GM19193 (cell line): ENCODE data around the gene PARPBP.

Experiments used
- POLR2A ChIP-seq: IDR thresholded peaks from 4 replicates; pipeline ENCODE4 v1.6.1; 2011; ENCODE audit not compliant: insufficient read depth, insufficient read length; ENCODE audit errors: extremely low read depth

Gene PARPBP

GRCh38 chr12:102167821-102168604 is 48.0 kb downstream of the PARPBP start:
- TF ChIP-seq POLR2A: no peak

DNA sequence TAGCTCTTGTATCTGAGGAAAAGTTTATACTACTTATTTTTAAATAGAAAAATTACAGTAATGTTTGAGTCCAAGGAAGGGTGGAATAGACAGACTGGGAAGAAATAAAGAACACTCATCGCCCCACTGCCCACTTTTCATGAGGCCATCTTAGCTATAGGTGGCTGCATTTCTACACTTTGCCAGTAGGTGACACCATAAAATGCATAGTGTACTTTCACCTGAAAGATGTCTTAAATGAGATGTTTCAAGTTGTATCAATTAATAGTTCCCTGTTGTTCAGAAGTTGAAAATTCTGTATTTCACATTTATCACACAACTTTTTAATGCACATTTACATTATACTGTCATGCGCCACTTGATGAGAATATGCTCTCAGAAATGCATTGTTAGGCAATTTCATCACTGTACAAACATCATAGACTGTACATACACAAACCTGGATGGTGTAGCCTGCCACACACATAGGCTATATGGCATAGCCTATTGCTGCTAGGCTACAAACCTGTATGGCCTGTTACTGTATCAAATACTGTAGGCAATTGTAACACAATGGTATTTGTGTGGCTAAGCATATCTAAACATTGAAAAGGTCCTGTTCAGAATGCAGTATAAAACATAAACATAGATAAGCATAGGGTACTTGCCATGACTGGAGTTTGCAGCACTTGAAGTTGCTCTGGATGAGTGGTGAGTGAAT is 50.1 kb downstream of the PARPBP start:
- no peak for TF ChIP-seq POLR2A

GRCh38 chr12:102171951-102172350 is 52.0 kb downstream of the PARPBP start:
- no peak for TF ChIP-seq POLR2A

- no peak for TF ChIP-seq POLR2A
Observed at GRCh38 chr12:102172436-102172835, 52.5 kb downstream of the PARPBP start.

GRCh38 chr12:102174117-102174516 is 54.1 kb downstream of the PARPBP start:
- no peak for TF ChIP-seq POLR2A

DNA sequence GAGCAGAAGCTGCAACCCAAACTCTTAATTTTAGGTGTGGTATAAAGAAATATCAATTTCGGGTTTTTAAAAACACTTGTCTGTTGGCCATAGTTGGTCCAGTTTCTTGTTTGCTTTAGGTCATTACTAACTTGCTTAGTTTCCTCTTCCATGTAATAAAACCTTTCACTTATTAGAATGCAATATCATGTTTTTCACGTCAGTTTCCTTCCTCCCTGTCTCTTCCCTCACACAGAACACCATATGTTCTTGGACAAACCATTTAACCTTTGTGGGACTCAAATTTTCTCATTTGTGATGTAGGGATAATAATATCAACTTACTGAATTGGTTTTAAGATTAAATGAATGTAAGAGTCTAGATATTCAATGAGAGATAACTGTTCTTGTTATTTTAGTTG is 54.8 kb downstream of the PARPBP start:
- no peak for TF ChIP-seq POLR2A

DNA sequence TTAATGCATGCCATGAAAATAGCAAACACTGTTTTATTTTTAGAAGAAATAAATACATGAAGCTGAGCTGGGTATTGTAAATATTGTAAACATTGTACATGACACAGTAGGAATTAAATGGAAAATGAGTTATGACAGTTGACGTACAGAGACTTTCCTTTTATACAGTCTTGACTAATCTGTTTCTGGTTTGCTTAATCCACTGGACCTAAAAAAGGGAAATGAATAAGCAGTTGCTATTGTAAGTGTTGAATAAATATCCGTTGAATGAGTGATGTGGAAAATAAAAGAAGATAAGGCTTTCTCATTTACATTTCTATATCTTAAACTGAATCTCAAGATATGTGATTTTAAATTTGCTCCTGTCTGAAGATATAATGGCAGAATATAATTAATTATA is 62.7 kb downstream of the PARPBP start:
- no peak for TF ChIP-seq POLR2A

- no peak for TF ChIP-seq POLR2A
Observed at GRCh38 chr12:102195826-102196225, 75.8 kb downstream of the PARPBP start.

GRCh38 chr12:102197789-102198188 is 77.8 kb downstream of the PARPBP start, which contains the start of gene PMCH:
PMCH (minus strand) TSS chr12:102197833; CDS start chr12:102197770, 63 bp downstream.
- TF ChIP-seq POLR2A: no peak

DNA sequence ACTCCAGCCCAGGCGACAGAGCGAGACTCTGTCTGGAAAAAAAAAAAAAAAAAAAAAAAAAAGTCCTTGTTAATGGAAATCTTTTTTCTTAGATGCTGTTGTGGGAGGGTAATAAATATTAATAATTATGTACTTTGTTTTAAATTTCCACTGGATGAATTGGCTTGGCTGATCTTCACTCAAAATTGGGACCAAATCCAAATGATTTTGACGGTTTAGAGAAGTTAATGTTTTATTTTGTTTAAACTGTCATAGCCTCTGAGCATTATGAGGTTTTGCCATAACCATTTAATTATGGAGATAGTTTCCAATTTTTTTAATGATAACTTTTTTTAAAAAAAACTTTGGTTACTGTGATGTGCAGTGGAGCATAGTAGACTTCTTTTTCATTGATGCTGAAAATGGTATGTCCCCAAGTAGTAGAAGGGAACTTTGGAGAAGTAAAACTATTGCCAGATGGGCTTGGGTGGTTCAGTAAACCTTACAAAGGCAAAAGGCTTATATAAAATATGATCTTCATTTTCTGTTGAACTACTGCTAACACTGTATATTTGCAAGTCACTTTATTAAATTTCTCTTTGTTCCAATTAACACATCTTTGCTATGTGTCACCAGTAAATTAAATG is 81.6 kb downstream of the PARPBP start:
- no peak for TF ChIP-seq POLR2A

DNA sequence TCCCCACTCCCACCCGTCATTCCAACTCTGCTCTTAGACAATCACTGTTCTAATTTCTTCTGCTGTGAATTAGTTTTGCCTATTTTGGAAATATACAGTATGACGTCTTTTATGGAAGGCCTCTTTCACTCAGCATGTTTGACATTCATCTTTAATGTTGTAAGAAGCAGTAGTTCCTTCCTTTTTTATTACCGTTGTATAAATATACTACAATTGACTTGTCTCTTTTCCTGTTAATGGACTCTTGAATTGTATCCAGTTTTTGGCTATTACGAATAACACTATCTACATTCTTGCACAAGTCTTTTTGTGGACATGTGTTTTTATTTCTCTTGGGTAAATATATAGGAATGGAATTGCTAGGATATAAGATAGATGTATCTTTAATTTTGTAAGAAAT is 82.6 kb downstream of the PARPBP start:
- TF ChIP-seq POLR2A: no peak

DNA sequence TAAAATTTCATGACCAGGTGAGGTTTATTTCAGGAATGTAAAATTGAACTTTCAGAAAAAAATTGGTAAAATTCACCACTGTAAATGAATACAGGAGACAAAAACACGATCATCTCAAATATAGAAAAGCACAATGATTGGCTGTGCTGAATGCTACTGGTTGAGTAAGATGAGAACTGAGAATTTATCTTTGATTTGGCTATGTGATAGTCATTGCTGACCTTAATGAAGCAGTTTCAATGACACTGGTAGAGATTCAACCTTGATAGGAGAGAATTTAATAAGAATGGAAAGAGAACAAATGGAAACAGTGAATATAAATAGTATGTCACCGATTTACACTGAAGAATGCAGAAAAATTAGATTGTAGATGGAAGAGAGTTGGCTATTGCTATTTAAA is 84.0 kb downstream of the PARPBP start:
- no peak for TF ChIP-seq POLR2A

GRCh38 chr12:102215992-102216691 is 96.2 kb downstream of the PARPBP start:
- no peak for TF ChIP-seq POLR2A

DNA sequence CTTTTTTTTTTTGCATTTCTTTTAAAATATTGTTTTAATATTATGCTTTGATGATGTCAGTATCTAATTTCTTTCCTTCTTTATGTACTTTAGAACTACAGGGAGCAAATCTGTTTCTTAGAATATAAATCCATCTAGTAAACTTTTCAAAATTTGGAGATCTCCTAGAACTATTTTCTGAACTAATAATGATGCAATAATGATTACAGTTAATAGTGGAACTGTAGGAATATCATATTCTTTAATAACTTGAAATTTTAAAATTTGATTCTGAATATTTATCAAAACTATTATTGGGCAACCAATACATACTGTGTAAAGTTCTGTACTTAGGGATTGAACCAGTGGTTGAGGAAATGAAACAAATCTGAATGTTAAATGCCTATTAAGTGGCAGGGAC is 100.8 kb downstream of the PARPBP start:
- TF ChIP-seq POLR2A: no peak

DNA sequence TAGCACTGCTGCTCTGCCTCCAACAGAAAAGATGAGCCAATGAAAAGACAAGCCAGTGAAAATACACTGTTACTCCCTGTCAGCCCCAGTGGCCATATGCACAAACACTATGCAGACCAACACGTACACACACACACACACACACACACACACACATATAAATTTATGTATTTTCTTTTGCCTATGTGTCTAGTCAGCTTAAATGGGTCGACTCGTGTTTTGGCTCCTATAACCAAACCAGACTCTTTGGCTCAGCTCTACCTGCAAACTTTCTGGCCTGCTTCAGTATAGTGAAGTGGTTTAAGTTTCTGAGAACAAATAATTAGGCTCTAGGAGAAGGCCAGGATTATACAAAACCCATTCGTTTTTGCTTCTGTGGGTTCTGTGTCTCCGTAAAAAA is 108.0 kb downstream of the PARPBP start:
- no peak for TF ChIP-seq POLR2A
